K562 (cell line): Measurements from ENCODE around the gene GUK1. TPM values are rescaled to one million over a fixed set of nuclear protein-coding genes. Genes with fewer than 3 reads are reported as not detected.

ENCODE experiments used
- ATAC-seq: fragments of 200-7000 bp; cut with Tn5 transposase; 3 replicates; pipeline ENCODE4 v1.9.1; 2020; ENCODE audit warnings: moderate library complexity
- BruUV-seq: library from RNA; stranded (reverse); fragments of 400-500 nt; replicated peaks from 2 replicates; lab custom pipeline; 2021; lab: Mats Ljungman, UMichigan
- CTCF ChIA-PET: fragments of 300-600 bp; formaldehyde crosslinking; extraction: SDS; loops from one replicate; lab custom pipeline; 2021; ENCODE audit warnings: low intra/inter-chr PET ratio; lab: Yijun Ruan, JAX
- POLR2A ChIA-PET: fragments of 300-600, 350-650 bp; sonication (Branson Sonifier 250); formaldehyde crosslinking; extraction: SDS; loops from one replicate; lab custom pipeline; 2021; ENCODE audit warnings: antibody characterized with exemption, inconsistent platforms; lab: Yijun Ruan, JAX
- DNase-seq, 4 experiments: peaks; one replicate each; pipeline versions ENCODE4 v3.0.0 to v3.0.0-alpha.2; 2011 to 2018; ENCODE audit warnings: low spot score in 3 of 4, mixed read lengths in 3 of 4; ENCODE audit errors: extremely low read depth in 1 of 4
- FAIRE-seq: peaks from 2 replicates; lab custom pipeline; 2011; peaks lifted over from hg19 to GRCh38; lab: Jason Lieb, UNC
- H2AFZ ChIP-seq: 2 replicates; pipeline ENCODE4 v1.6.0; 2011; ENCODE audit warnings: low read depth, low read length, control low read depth, inconsistent platforms
- H3K27ac ChIP-seq: fragments of 200-600 bp; 3 replicates; pipeline ENCODE4 v1.8.0; 2011; ENCODE audit warnings: low read depth, mild to moderate bottlenecking, control low read depth, inconsistent platforms, low read length, moderate library complexity, mixed read lengths; ENCODE audit errors: extremely low read depth
- H3K27me3 ChIP-seq, 2 experiments: fragments of 300-600 bp in 1 of 2; 2 replicates in 1 of 2; 3 replicates in 1 of 2; pipeline versions ENCODE4 v1.6.0 to v1.8.0; 2011; ENCODE audit warnings: inconsistent platforms in 2 of 2, low read length in 2 of 2, mild to moderate bottlenecking in 1 of 2, mixed read lengths in 1 of 2, moderate library complexity in 1 of 2; ENCODE audit not compliant: control insufficient read depth in 2 of 2, insufficient read depth in 2 of 2
- H3K36me3 ChIP-seq: fragments of 300-600 bp; 3 replicates; pipeline ENCODE4 v1.8.0; 2011; ENCODE audit warnings: mild to moderate bottlenecking, low read length, inconsistent platforms; ENCODE audit not compliant: control insufficient read depth, insufficient read depth
- H3K4me1 ChIP-seq, 2 experiments: fragments of 200-600 bp in 1 of 2; replicated peaks in 1 of 2; 2 replicates in 1 of 2; 3 replicates in 1 of 2; pipeline versions ENCODE4 v1.5.1 to v1.8.0; 2011; ENCODE audit warnings: inconsistent platforms in 2 of 2, low read length in 2 of 2, mild to moderate bottlenecking in 1 of 2, mixed read lengths in 1 of 2, moderate library complexity in 1 of 2; ENCODE audit not compliant: control insufficient read depth in 2 of 2, insufficient read depth in 2 of 2
- H3K4me2 ChIP-seq: 2 replicates; pipeline ENCODE4 v1.6.1; 2011; ENCODE audit warnings: low read length, control low read depth, inconsistent platforms, mixed read lengths; ENCODE audit not compliant: insufficient read depth
- H3K4me3 ChIP-seq: fragments of 200-600 bp; sonication (generic), shearing (Covaris generic); 2 replicates; pipeline ENCODE4 v1.5.1; 2016; ENCODE audit warnings: control low read depth, inconsistent platforms
- H3K79me2 ChIP-seq: fragments of 200-600 bp; 3 replicates; pipeline ENCODE4 v1.8.0; 2011; ENCODE audit warnings: low read length, inconsistent platforms; ENCODE audit not compliant: control insufficient read depth, insufficient read depth
- H3K9ac ChIP-seq, 2 experiments: 2 replicates each; pipeline versions ENCODE4 v1.6.0 to v1.6.1; 2011; ENCODE audit warnings: low read depth in 2 of 2, low read length in 2 of 2, control low read depth in 1 of 2, inconsistent platforms in 1 of 2, mild to moderate bottlenecking in 1 of 2, mixed read lengths in 1 of 2; ENCODE audit not compliant: insufficient read depth in 1 of 2
- H3K9me1 ChIP-seq: one replicate; pipeline ENCODE4 v1.6.0; 2011; ENCODE audit warnings: inconsistent platforms, mild to moderate bottlenecking, low read length, moderate library complexity; ENCODE audit not compliant: control insufficient read depth, insufficient read depth
- H3K9me3 ChIP-seq: replicated peaks from 2 replicates; pipeline ENCODE4 v1.5.1; 2011; ENCODE audit warnings: low read depth, low read length, inconsistent platforms; ENCODE audit not compliant: control insufficient read depth, insufficient read depth
- H4K20me1 ChIP-seq: replicated peaks from 2 replicates; pipeline ENCODE4 v1.6.1; 2011; ENCODE audit warnings: low read length, inconsistent platforms, mixed read lengths; ENCODE audit not compliant: control insufficient read depth, insufficient read depth
- CEBPB ChIP-seq: fragments of 450-650 bp; IDR thresholded peaks from 2 replicates; pipeline ENCODE4 v1.6.1; 2016; ENCODE audit warnings: missing genetic modification characterization, missing compliant biosample characterization
- ELF1 ChIP-seq: fragments of 200-800 bp; sonication (Bioruptor generic); IDR thresholded peaks from 2 replicates; pipeline ENCODE4 v1.6.1; 2016; ENCODE audit warnings: missing genetic modification characterization, missing compliant biosample characterization
- EWSR1 ChIP-seq: fragments of 450-650 bp; IDR thresholded peaks from 2 replicates; pipeline ENCODE4 v1.6.1; 2018; ENCODE audit warnings: borderline replicate concordance, mild to moderate bottlenecking, low read depth, moderate library complexity; ENCODE audit not compliant: partially characterized antibody
- HDGF ChIP-seq: fragments of 450-650 bp; IDR thresholded peaks from 2 replicates; pipeline ENCODE4 v1.6.1; 2016
- IRF1 ChIP-seq: sonication (generic); formaldehyde crosslinking; IDR thresholded peaks from 2 replicates; pipeline ENCODE4 v1.8.0; 2022; ENCODE audit warnings: missing genetic modification reagents, mild to moderate bottlenecking, borderline replicate concordance
- MCM7 ChIP-seq, 2 experiments: fragments of 450-650 bp; IDR thresholded peaks; 2 replicates each; pipeline ENCODE4 v1.6.1; 2016 to 2018
- MTA1 ChIP-seq: fragments of 450-650 bp; IDR thresholded peaks from 2 replicates; pipeline ENCODE4 v1.6.1; 2017; ENCODE audit warnings: borderline replicate concordance
- MTA2 ChIP-seq: fragments of 450-650 bp; IDR thresholded peaks from 2 replicates; pipeline ENCODE4 v1.6.1; 2016; ENCODE audit warnings: low read depth
- NFE2 ChIP-seq: IDR thresholded peaks from 2 replicates; pipeline ENCODE4 v1.6.1; 2014; ENCODE audit warnings: antibody characterized with exemption, low read depth
- NFRKB ChIP-seq: fragments of 450-650 bp; IDR thresholded peaks from 2 replicates; pipeline ENCODE4 v1.6.1; 2016; ENCODE audit warnings: low read depth
- PHF8 ChIP-seq: fragments of 200-600 bp; sonication (generic); IDR thresholded peaks from 2 replicates; pipeline ENCODE4 v1.6.1; 2012; ENCODE audit warnings: mixed run types, mild to moderate bottlenecking, inconsistent platforms, low read length, moderate library complexity, borderline replicate concordance
- PKNOX1 ChIP-seq: fragments of 450-650 bp; IDR thresholded peaks from 2 replicates; pipeline ENCODE4 v1.6.1; 2016
- RBM25 ChIP-seq: fragments of 200-400 bp; formaldehyde crosslinking; IDR thresholded peaks from 2 replicates; pipeline ENCODE4 v1.6.1; 2018; ENCODE audit warnings: low read length, low read depth, moderate library complexity; ENCODE audit not compliant: severe bottlenecking
- RBM34 ChIP-seq: fragments of 200-400 bp; formaldehyde crosslinking; IDR thresholded peaks from 2 replicates; pipeline ENCODE4 v1.6.1; 2018; ENCODE audit warnings: low read length, borderline replicate concordance; ENCODE audit not compliant: insufficient read depth
- SMARCE1 ChIP-seq: fragments of 450-650 bp; IDR thresholded peaks from 2 replicates; pipeline ENCODE4 v1.7.1; 2016; ENCODE audit warnings: mild to moderate bottlenecking
- ZC3H8 ChIP-seq: fragments of 450-650 bp; IDR thresholded peaks from 2 replicates; pipeline ENCODE4 v1.6.1; 2017
- ZFX ChIP-seq: sonication (generic); formaldehyde crosslinking; IDR thresholded peaks from 2 replicates; pipeline ENCODE4 v1.8.0; 2022; ENCODE audit warnings: mild to moderate bottlenecking, missing genetic modification reagents, moderate library complexity
- ZNF449 ChIP-seq: fragments of 250-450 bp; sonication (Bioruptor Pico); IDR thresholded peaks from 2 replicates; pipeline ENCODE4 v1.8.0; 2022; ENCODE audit warnings: moderate library complexity, mild to moderate bottlenecking, inconsistent platforms
- ZNF764 ChIP-seq: fragments of 250-450 bp; sonication (Bioruptor Pico); IDR thresholded peaks from 2 replicates; pipeline ENCODE4 v1.4.0; 2020; ENCODE audit warnings: low read depth, mild to moderate bottlenecking, moderate library complexity
- WGBS: fragments of 100-300 bp; shearing (Covaris generic); methylation state at CpG from one replicate; pipeline ENCODE4 v1.1.6; 2016; ENCODE audit warnings: low coverage, mixed read lengths; ENCODE audit not compliant: insufficient coverage; ENCODE audit errors: missing lambda C conversion rate; 5-methylcytosine and 5-hydroxymethylcytosine counted together
- in situ Hi-C: fragments of 300-500 bp; cut with MboI; formaldehyde crosslinking; loops from 4 replicates; pipeline ENCODE4 v1.15.0; 2018; ENCODE audit warnings: inconsistent platforms, mixed read lengths
- intact Hi-C: fragments of 100-400 bp; cut with micrococcal nuclease; formaldehyde crosslinking; loops from 2 replicates; pipeline ENCODE4 v1.14.2; 2022
- polyA plus RNA-seq, 8 experiments: library from polyadenylated mRNA; depleted of rRNA in 4 of 8; stranded (reverse) in 5 of 8; unstranded in 3 of 8; fragments of >200 nt; fragmentation: Nextera tagmentation in 2 of 8; fragmentation: Illumina TruSeq in 1 of 8; extraction: Ambion mirVana in 2 of 8; extraction: Trizol in 1 of 8; gene quantifications; 2 replicates each; pipeline versions ENCODE4 v1.2.1 to v1.2.3, GENCODE V29; 2011 to 2014; ENCODE audit warnings: inconsistent platforms in 1 of 8, missing spikeins in 1 of 8
- total RNA-seq, 7 experiments: library from RNA; depleted of rRNA in 6 of 7; stranded (reverse); fragments of >200 nt in 6 of 7; fragmentation: Illumina TruSeq in 2 of 7; extraction: Trizol in 2 of 7; gene quantifications; 2 replicates each; pipeline versions ENCODE4 v1.2.1 to v1.2.3, GENCODE V29; 2011 to 2021; ENCODE audit warnings: low replicate concordance in 1 of 7

Gene GUK1
- total and polyA plus RNA-seq, 9 of the 15 experiments (the other 6 are each of a cell fraction or from before 2014, with no cell fraction given): 7.0 to 331 (median 132) TPM

DNA sequence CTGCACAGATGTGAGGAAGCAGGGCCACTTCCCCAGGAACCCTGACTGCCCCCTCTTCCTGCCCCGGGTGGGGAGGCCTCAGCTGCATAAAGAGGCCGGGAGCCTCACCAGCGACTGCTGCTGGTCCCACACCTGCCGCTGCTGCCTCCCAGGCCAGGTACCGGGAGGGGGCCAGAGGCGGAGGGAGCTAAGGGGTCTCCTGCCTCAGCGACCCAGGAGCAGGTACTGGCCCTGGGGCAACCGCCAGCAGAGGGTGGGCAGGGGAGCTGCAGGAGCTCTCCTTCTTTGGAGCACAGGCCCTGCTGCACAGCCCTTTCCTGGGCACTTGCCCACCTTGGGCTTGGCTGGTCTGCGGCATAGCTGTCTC lies 16.4 kb downstream of the GUK1 start (continued):
- TF ChIP-seq ZNF449 (CRISPR knock-in tag) (no peak), SMARCE1 (no peak), NFRKB (no peak), RBM25 (no peak)
- TF ChIP-seq, all 486 proteins: peak for 0

DNA sequence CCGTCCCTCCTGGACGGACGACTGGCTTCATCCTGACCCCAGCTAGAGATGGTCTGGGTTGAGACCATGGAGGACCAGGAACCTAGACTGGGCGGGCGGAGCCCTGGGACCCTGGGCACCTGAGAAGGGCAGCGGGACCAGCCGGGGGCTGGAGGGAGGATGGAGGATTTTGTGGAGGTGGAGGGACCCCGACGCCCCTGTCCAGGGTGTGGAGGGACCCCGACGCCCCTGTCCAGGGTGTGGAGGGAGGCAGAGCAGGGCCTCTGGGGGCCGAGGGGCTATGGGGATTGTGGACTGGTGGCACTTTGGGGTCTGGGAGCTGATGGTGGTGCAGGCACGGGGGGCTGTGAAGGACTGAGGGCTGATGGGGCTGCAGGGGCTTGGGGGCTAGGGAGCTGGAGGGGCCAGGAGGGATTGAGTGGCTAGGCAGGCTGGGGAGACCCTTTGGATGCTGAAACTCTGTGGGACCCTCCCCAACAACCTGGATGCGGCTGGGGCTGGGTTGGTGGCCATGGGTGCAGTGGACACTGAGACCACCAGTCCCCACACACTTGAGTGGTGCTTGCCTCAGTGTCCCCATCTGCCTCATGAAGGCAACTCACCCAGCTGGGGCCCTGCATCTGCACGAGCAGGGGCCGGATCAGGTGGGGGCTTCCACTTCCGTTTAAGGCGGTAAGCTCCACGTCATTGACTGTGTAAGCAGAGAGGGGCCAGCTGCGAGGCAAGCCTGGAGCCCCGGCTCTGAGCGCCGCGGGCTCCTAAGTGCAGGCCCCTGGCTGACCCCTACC lies 17.1 kb downstream of the GUK1 start:
- ChIA-PET POLR2A (interaction anchor here (1.1 to 1.8 kb wide), 3 partner anchors 8 to 17 kb away, joined by 3 to 9 read pairs (median 7); partner anchors contain the start of genes GUK1 and IBA57), CTCF (no interaction called here)
- no peaks in the 10 kb centered on the region for H3K36me3 ChIP-seq
- FAIRE-seq: no peak
- 38% methylated on average over 15 of the region's 24 CpGs for WGBS
- no peak overlapping the region for H3K27ac ChIP-seq
- H3K4me1 ChIP-seq: peaks cover 0 to 55% of the 10 kb centered on the region in 2 experiments; a peak in 3 of 5 replicates
- no peak overlapping the region for H2AFZ ChIP-seq
- no peak overlapping the region for H3K4me3 ChIP-seq
- H3K4me2 ChIP-seq: no peak overlapping the region
- no peaks in the 10 kb centered on the region for H3K9me3 ChIP-seq
- no peaks in the 10 kb centered on the region for H3K27me3 ChIP-seq
- in situ Hi-C loops: no loop called here
- H3K79me2 ChIP-seq: no peaks in the 10 kb centered on the region
- intact Hi-C loops: no loop called here
- peaks cover 2% of the 10 kb centered on the region for H3K9me1 ChIP-seq
- H4K20me1 ChIP-seq: no peaks in the 10 kb centered on the region; the same call in 1 of the 2 replicates
- 0 out of 4 replicates have a peak overlapping the region, but pooled peaks of 1 of the 2 experiments have one; percentile 20 for H3K9ac ChIP-seq
- no peak for DNase-seq
- ATAC-seq: no peak
- BruUV-seq: no TSS peak
- TF ChIP-seq MTA2 (no peak), NFRKB (no peak), CEBPB (tag) (no peak), EWSR1 (no peak), PKNOX1 (no peak), MTA1 (no peak), ZC3H8 (no peak), PHF8 (no peak), MCM7 (IDR thresholded peaks at IDR 0.05) (no peak), NFE2 (no peak), ELF1 (tag) (no peak), HDGF (no peak), ZNF764 (CRISPR knock-in tag) (no peak), IRF1 (CRISPR knock-in tag) (no peak), RBM34 (no peak), ZFX (CRISPR knock-in tag) (no peak)
